HL-60 (cell line): ENCODE results near the gene PAFAH1B2.

Source experiments
- DNase-seq, 2 experiments: peaks; one replicate each; pipeline ENCODE4 v3.0.0-alpha.2; 2010 to 2020; ENCODE audit warnings: low read depth in 1 of 2, low spot score in 1 of 2
- H3K27ac ChIP-seq: fragments of 250-450 bp; sonication (Bioruptor Pico); replicated peaks from 2 replicates; pipeline ENCODE4 v1.5.1; 2020; ENCODE audit warnings: mild to moderate bottlenecking, moderate library complexity
- H3K27me3 ChIP-seq: fragments of 250-450 bp; sonication (Bioruptor Pico); 2 replicates; pipeline ENCODE4 v1.5.1; 2021; ENCODE audit warnings: mild to moderate bottlenecking, moderate library complexity; ENCODE audit not compliant: insufficient read depth, poor library complexity, severe bottlenecking
- H3K4me3 ChIP-seq: replicated peaks from 2 replicates; pipeline ENCODE4 v1.5.1; 2011; ENCODE audit warnings: mild to moderate bottlenecking, control low read depth, low read length; ENCODE audit not compliant: insufficient read depth
- CTCF ChIP-seq: IDR thresholded peaks from one replicate; pipeline ENCODE4 v1.5.1; 2011; ENCODE audit warnings: low read length, control low read depth, inconsistent platforms; ENCODE audit not compliant: insufficient read depth
- GABPA ChIP-seq: IDR thresholded peaks from 2 replicates; pipeline ENCODE4 v1.6.1; 2012; ENCODE audit warnings: low read depth
- POLR2AphosphoS5 ChIP-seq: IDR thresholded peaks from 2 replicates; pipeline ENCODE4 v1.6.1; 2012; ENCODE audit warnings: low read depth
- REST ChIP-seq: IDR thresholded peaks from 2 replicates; pipeline ENCODE4 v1.6.1; 2012; ENCODE audit warnings: low read depth; ENCODE audit not compliant: insufficient replicate concordance
- SPI1 ChIP-seq: IDR thresholded peaks from 2 replicates; pipeline ENCODE4 v1.6.1; 2012; ENCODE audit warnings: low read depth, mild to moderate bottlenecking, borderline replicate concordance

PAFAH1B2 gene

DNA sequence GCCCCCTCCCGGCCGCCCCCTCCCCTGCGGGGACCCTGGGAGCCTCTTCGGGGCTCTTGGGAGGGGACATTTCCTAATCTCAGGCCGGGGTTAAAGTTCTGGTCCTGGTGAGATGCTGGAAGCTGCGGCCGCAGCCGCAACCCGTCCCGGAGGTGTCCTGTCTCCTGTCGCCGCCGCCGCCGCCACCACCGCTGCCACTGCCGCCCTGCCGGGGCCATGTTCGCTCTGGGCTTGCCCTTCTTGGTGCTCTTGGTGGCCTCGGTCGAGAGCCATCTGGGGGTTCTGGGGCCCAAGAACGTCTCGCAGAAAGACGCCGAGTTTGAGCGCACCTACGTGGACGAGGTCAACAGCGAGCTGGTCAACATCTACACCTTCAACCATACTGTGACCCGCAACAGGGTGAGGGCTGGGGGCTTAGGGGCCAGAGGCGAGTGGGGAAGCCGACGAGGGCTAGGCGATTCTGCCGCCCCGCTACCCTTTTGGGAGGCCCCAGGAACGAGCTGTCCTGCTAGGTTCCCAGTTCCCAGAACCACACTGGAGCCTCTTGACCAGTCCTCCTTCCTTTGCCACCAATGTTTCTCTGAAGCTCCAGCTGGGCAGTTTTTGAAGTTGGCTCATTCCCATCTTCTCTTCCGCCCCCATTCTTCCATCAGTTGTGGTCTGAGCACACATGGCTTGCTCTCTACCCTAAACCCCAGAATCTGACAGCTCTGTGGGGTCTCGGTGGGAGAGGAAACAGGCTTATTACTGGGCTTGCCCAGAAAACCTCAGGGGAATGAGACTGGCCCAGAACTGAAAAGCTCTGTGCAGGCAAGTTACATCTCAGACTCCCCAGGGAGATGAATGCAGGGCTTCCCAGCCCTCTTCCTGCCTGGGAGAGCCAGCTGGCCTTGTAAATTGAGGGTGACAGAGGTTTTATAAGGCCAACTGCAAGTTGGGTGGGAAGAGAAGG, 35.2 kb downstream of the PAFAH1B2 start:
- peak overlapping the region; percentile 20; the same call in 1 of the 2 replicates for H3K27ac ChIP-seq
- no peaks in the 10 kb centered on the region for H3K27me3 ChIP-seq
- peak in 1 of 2 experiments; percentile 32 for DNase-seq
- TF ChIP-seq POLR2AphosphoS5: no peak
- TF ChIP-seq REST: no peak
- no peak for TF ChIP-seq CTCF
- no peak for TF ChIP-seq GABPA
- no peak for TF ChIP-seq SPI1
- peak overlapping the region; percentile 65 for H3K4me3 ChIP-seq

DNA sequence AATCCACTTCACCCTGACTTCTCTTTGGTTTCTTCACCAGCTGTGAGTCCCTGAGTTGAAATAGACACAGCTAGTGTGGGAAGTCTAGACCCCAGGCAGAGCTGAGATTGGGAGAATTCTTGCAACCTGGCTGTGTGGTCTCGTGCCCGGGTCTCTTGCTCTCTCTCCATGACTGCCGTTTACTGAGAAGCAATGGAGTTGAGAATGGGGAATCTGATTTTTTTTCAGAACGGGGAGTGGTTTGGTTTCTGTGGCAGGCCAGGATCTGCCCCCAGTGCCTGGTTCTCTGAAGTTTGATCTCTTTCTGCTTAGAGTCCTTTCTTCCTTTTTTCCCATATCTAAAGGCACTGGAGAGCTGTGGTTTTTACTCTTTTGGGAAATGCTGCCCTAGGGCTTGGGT, 35.9 kb downstream of the PAFAH1B2 start:
- peak in 1 of 2 experiments; percentile 9 for DNase-seq
- no peak for TF ChIP-seq SPI1
- no peak for TF ChIP-seq CTCF
- TF ChIP-seq GABPA: no peak
- no peak for TF ChIP-seq POLR2AphosphoS5
- no peak for TF ChIP-seq REST
- H3K4me3 ChIP-seq: peak overlapping the region; percentile 65; the same call in 1 of the 2 replicates
- H3K27ac ChIP-seq: no peak overlapping the region
- H3K27me3 ChIP-seq: no peaks in the 10 kb centered on the region

DNA sequence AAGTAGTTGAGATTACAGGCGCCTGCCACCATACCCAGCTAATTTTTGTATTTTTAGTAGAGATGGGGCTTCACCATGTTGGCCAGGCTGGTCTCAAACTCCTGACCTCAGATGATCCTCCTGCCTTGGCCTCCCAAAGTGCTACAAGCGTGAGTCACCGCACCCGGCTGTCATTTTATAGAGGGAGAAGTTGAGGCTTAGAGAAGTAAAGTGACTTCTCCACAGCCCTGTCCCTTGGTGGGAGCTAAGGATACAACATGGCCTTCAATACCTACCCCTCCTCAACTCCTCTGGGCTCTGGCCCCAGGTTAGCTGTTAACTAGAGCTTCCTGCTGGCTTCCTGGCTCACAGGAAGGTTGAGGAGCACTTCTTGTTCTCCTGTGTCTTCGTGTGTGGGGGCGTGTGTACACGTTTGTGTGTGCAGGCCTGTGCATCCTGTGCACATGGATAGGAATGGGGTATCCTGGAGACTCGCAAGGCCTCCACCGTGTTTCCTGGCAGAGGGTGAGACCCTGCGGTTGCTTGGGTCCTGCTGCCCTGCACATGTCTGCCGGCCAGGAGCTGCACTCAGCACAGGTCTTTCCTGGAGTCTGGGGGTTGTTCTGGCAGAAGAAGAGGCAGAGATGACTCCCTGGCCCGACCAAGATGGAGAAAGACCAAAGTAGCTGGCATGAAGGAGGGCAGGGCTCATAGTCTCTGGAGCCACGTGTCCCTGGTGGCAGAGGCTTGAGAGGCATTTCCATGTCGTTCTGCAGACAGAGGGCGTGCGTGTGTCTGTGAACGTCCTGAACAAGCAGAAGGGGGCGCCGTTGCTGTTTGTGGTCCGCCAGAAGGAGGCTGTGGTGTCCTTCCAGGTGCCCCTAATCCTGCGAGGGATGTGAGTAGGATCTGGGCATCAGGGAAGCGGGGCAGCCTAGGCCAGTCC, 36.8 kb downstream of the PAFAH1B2 start:
- Histone ChIP-seq H3K27me3 (no peaks in the 10 kb centered on the region), H3K27ac (no peak overlapping the region), H3K4me3 (no peak overlapping the region)
- TF ChIP-seq CTCF (peak; percentile 67), POLR2AphosphoS5 (no peak), SPI1 (no peak), GABPA (no peak), REST (no peak)
- DNase-seq: peak; percentile 76 to 83
